GM12873 (cell line): Measurements from ENCODE around the gene CPEB4.

Experiments used
- CTCF ChIP-seq: IDR thresholded peaks from 2 replicates; pipeline ENCODE4 v1.5.1; 2012; ENCODE audit warnings: low read depth, mild to moderate bottlenecking, moderate library complexity, low read length, control low read depth; ENCODE audit not compliant: insufficient read depth; ENCODE audit errors: missing control alignments

Gene CPEB4

DNA sequence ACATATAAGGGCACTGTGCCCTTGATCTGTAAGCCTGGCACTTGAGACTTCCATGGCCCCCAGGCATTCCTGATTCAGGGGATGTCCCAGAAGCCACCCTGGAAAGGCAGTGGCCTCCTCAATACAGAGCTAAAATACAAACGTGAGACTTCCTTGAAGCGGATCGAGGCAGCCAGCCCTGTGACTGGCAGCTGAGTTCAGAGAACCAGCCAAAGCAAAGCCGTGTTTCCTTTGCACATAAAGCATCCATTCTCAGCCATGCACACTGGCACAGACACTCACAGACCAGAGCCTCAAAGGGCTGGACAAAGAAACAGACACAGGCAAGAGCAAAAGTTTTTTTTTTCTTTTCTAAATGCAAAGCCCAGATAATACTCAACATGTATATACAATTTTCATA lies 18.8 kb upstream of the CPEB4 start:
- TF ChIP-seq CTCF: no peak

GRCh38 chr5:173872957-173873305 lies 15.2 kb upstream of the CPEB4 start:
- no peak for TF ChIP-seq CTCF

- no peak for TF ChIP-seq CTCF
Observed at GRCh38 chr5:173873306-173873922, 14.7 kb upstream of the CPEB4 start.

DNA sequence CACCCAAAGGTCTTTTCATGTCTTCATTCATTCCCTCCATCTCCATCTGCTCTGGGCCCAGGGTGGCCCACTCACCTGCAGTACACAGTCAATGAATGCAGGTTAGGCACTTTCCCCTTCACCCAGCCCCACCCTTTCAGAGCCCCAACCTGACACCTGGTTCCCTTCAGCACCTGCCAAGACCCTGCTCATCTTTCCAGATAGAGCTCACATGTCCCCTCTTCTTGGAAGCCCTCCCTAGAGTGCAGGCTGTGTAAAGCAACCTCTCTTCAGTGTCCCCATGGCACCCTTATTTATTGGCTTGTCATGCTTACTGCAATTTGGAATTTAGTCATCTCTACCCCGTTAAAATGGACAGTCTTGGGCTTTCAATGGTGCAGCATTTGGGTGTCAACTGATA lies 13.0 kb upstream of the CPEB4 start:
- no peak for TF ChIP-seq CTCF

DNA sequence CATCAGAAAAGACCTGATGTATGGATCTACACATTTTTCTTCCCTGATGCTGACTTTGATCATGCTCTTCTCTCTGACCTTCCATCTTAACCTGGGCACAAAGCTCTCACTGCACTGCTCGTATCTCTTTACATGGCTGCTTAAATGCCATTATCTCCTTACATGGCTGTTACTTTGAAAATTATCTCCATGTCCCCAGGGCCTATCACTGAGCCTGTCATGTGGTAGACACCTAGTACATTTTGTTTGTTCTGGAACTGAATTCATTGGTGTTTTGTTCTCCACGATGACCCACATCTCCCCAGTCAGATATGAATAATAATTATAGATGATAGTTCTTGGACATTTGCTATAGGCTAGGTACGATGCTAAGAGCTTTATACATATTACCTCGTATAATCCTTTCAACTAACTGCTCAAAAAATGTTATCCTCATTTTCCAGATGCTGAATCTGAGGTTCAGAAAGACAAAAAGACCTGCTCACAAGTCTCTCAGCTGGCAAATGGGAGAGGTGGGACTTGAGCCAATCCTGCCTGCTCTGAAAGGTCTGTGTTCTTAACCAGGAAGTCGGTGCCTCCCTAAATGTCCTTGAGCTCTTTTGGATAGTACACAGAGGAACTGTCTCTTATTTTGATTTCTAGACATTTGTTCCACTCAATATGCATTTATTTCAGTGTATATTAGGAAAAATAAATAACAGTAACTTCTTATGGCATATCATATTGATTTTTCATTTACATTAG lies 9.8 kb upstream of the CPEB4 start:
- no peak for TF ChIP-seq CTCF

DNA sequence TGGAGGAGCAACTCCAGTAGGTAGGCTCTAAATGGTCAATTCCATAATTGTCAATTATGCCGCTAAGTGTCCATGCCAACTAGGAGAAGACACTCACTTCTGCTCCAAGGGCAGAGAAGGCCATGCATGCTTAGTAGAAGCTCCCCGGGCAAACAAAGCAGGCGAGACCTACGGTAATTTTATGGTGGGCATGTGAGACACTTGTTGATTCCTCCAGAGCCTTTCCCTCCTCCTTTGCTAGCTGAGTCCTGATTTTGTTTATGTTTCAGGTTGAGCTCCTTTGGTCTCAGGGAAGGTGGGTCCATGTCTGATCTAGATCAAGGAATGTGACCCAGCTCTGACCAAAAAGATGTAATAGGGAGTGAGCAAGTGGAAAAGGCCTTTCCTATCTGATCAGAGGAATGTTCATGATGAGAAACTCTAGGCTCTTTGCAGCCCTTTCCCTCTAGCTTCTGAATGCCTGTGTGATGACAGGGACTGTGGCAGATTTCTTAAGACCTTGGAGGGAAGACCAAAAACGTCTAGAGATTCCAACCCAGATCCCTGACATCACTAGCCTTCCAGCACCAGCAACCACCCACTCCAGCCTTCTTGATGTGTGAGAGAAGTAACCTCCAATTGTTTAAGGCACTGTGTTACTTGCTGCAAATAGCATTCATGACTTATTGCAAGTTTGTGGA lies 7.7 kb upstream of the CPEB4 start:
- no peak for TF ChIP-seq CTCF

- no peak for TF ChIP-seq CTCF
Observed at GRCh38 chr5:173881811-173882575, 6.2 kb upstream of the CPEB4 start.
